GM12872 (cell line): ENCODE results near the gene PGR.

ENCODE experiments used
- TF ChIP-seq, protein P1 (sequence below): IDR thresholded peaks from 3 replicates; pipeline ENCODE4 v1.5.1; 2011; ENCODE audit warnings: low read depth, mild to moderate bottlenecking, low read length, moderate library complexity; ENCODE audit not compliant: insufficient read depth

The PGR gene

GRCh38 chr11:101061606-101062005, 68.0 kb downstream of the PGR start:
- TF ChIP-seq, protein P1, sequence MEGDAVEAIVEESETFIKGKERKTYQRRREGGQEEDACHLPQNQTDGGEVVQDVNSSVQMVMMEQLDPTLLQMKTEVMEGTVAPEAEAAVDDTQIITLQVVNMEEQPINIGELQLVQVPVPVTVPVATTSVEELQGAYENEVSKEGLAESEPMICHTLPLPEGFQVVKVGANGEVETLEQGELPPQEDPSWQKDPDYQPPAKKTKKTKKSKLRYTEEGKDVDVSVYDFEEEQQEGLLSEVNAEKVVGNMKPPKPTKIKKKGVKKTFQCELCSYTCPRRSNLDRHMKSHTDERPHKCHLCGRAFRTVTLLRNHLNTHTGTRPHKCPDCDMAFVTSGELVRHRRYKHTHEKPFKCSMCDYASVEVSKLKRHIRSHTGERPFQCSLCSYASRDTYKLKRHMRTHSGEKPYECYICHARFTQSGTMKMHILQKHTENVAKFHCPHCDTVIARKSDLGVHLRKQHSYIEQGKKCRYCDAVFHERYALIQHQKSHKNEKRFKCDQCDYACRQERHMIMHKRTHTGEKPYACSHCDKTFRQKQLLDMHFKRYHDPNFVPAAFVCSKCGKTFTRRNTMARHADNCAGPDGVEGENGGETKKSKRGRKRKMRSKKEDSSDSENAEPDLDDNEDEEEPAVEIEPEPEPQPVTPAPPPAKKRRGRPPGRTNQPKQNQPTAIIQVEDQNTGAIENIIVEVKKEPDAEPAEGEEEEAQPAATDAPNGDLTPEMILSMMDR = no peak

- TF ChIP-seq, protein P1 = no peak
These were observed 70.3 kb downstream of the PGR start for GRCh38 chr11:101059331-101059730.

- TF ChIP-seq, protein P1 = no peak
These were observed 76.1 kb downstream of the PGR start for GRCh38 chr11:101053492-101053891.

GRCh38 chr11:101051677-101052076, 77.9 kb downstream of the PGR start:
- TF ChIP-seq, protein P1 = no peak

GRCh38 chr11:101049813-101050212, 79.8 kb downstream of the PGR start:
- TF ChIP-seq, protein P1 = no peak

DNA sequence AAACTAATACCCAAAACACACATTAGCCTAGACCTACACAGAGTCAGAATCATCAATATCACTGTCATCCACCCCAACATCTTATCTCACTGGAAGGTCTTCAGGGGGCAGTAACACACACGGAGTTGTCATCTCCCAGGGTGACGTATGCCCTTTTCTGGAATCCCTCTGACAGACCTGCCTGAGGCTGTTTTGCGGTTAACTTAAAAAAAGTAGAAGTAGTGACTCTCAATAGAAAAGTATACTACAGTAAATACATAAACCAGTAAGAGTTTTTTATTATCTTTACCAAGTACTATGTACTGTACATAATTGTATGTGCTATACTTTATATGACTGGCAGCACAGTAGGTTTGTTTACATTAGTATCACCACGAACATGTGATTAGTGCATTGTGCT, 80.5 kb downstream of the PGR start:
- TF ChIP-seq, protein P1 = no peak

GRCh38 chr11:101048479-101048878, 81.1 kb downstream of the PGR start:
- TF ChIP-seq, protein P1 = no peak

DNA sequence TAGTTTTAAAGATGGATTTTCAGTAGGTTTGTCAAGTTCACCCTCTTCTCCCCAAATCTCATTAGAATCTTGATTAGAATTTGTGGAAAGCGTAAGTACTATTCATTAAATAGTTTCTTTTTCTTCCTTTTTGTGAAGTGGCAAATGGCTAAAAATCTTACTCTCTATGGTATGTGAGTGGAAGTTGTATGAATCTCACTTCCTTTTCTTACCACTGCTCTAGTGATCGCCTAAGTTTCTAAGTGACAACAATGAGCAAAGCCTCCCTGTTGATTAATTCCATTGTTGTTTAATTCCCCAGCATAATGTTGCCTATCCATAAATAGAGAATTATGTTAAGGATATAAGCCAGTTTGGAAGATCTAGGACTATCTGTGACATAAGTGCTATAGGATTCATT, 82.7 kb downstream of the PGR start:
- TF ChIP-seq, protein P1 = no peak
